OCI-M2 (cell line): ENCODE results near the gene IDNK.
A peak's percentile ranks its signal among the peaks of the same experiment; 100 is the strongest.

Experiments
- DNase-seq: peaks from one replicate; lab custom pipeline; 2025; ENCODE audit not compliant: unreplicated experiment; lab: John Stamatoyannopoulos, UW

IDNK gene

DNA sequence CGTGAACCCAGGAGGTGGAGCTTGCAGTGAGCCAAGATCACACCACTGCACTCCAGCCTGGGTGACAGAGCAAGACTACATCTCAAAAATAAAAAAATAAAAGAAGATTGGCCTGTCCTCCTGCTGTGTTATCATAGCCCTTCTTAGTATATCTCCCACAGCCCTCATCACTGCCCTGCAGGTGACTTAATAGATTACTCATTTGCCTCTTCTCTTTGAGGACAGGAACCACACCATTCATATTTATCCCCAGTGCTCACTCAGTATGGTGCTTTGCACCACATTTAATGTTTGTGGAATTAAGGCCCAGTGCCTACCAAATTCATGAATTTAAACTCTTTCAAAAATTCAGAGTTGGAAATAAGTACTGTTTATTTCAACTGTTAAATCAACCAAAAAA lies 10.3 kb downstream of the IDNK start:
- no peak for DNase-seq

DNA sequence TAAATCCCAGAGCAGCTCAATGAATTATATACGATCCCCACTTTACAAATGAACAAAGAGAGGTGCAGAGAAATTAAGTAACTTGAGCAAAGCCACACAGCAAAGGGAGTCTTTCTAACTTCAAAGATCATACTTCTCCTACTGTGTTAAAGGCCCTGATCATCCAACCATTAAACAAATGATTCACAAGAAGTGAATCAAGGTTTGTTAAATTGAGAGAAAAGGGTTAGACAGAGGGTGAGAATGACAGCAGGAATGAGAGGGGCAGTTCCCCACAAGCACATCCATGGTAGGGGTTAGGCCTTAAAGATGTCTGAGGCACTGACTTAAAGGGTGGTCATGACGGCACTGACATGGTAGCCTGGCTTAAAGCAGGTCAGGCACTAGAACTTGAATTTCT lies 10.7 kb downstream of the IDNK start:
- no peak for DNase-seq

DNA sequence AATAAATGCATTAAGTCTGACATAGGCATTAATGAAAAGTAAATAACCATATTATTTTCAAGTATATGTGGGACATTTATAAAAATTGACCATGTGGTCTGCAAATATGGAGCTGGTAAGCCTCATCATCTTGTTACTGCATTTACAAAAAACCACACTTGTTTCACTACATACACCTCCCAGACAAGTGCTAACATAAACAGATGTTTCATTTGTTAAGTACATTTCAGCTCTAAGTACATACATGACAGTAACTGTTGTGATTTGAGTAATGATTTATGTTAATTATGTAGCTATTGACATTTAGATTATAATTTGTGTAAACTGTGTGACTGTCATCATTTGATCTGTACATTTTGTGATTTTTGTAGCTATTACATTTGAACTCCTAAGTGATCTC lies 13.9 kb downstream of the IDNK start:
- DNase-seq = no peak

DNA sequence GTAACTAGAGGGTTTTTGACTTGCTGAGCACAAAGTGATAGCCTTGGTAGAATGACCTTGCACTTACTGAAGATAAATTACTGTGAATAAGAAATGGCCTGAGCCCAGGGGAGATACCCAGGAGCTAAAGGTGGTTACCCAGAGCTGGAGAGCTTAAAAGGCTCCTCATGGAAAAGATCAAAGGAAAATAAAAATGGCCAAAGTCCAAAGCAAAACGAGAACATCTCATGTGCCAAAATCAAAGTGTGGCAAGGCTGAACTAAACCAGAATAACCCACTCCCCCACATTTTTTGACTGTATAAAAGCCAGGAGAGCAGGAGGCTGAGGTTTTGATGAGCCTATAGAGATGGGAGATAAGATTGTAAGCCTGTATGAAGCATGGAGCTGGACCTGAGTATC lies 14.4 kb downstream of the IDNK start:
- DNase-seq = no peak

DNA sequence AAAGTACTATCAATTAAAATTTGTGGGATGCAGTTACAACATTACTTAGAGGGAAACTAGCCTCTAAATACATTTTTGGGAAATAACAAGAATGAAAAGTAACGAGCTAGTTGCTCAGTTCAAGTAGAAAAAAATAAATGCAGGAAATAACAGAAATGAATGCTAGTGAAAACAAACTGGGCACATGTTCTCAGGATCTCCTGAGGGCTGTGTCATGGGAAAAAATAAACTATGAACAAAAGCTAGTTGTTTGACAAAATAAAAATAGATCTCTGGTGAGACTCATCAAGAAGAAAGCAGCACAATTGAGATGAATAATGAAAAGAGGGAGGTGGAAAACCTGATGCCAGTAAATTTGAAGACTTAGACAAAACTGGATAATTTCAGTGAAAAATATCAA lies 16.3 kb downstream of the IDNK start:
- no peak for DNase-seq

DNA sequence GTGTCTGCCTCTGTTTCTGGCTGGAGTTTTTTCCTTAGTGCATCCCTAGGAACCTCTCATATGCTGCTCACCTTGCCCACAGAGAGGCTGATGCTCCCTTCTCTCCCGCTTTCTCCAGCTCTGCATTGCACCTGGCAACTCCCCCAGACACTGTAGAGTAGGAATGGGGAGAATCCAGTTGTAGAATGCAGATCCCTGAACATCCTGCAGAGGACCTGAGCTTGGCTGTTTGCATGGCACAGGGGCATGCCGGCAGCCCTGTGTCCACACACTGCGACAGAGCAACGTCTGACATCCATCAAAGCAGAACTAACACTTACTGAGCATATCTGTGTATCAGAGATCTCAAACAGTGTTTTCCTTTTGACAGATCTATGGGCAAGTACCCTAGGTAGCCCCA lies 19.9 kb downstream of the IDNK start:
- no peak for DNase-seq

DNA sequence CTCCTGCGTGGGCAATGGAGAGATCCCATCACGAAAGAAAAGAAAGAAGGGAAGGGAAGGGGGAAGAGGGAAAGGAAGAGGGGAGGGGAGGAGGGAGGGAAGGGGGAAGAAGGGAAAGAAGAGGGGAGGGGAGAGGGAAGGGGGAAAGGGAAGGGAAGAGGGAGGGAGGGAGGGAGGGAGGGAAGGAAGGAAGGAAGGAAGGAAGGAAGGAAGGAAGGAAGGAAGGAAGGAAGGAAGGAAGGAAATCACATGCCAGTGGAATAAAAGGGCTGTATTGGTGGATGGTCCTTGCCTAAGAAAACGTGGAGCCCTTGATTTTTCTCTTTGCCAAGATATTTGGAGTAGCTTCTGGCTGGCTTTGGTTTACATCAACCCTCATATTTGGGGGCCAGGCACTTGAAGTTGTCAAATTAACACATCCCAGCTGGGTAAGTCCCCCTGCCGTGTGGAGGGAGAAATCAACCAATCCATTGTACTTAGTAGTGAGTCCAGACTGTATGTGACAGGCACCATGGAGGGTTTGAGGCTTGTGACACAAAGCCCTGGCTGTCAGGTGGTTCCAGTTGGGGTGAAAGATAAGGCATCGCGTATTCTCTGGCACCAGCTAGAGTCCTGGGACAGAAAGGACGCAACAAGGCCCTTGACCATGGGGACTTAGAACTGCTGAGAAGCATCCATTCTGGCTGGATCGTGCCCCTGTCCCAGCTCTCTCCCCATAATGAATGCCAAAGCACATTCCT lies 23.7 kb downstream of the IDNK start:
- DNase-seq = no peak

DNA sequence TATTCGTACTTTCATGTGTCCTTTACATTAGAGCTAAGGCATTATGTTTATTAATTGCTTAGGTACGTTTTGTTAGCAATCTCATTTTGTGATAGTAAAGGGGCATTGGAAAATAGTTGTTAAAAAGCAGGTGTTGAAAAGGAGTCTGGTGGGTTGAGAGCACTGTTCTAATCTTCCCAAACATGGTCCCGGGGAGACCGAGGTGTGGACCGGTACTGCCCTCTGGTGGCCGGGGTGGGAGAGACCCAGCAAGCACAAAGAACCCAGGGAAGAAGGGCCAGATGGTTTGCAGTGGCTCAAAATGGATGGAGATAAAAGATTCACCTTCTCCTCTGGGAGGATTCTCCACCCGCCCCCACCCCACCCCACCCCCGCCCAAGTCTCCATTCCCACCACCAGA lies 26.1 kb downstream of the IDNK start:
- no peak for DNase-seq

DNA sequence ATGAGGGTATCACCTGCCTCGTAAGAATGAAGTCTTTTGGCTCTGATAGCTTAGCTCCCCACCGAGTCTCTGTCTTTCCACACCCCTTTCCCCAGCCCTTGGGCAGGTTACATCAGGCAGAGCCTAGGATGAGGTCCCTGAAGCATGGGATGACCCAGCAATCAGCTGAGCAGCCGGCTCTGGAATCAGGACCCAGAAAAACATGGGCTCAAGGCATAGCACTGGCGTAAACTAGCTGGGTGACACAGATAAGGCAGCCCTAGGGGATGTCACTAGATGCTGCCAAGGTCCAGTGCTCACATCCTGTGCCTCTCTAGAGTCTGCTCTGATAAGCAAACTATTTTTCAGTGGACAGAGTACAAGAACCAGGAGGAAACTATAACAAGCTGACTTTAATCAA lies 26.6 kb downstream of the IDNK start:
- peak; percentile 47 for DNase-seq

DNA sequence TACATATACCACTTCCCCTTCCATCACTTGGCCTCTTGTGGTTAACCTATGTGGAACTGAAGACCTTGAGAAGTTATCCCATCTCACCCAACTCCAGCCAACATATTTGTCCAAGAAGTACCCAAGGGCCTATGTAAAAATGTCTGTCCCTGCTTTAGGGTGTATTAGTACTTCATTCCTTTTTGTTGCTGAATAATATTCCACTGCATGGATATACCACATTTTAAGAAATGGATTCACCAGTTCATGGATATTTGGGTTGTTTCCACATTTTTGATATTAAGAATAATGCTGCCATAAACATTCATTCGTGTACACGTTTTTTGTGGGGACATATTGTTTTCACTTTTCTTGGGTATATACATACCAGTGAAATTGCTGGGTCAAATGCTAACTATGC lies 28.6 kb downstream of the IDNK start:
- DNase-seq = no peak

DNA sequence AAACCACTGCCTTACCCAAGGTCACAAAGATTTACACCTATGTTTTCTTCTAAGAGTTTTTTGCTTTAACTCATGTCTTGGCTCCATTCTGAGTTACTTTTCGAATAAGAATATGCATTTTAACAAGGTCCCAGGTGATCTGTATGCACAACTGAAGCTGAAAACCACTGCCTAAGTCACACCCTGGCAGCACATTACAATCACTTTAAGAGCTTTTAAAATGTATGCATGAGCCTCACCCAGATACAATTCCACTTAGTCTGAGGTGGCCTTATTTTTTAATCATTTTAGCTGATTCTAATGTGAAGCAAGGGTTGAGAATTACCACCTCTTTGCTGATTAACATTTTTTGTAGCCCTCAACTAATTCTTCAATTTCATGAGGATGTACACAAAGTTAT lies 29.5 kb downstream of the IDNK start:
- no peak for DNase-seq

DNA sequence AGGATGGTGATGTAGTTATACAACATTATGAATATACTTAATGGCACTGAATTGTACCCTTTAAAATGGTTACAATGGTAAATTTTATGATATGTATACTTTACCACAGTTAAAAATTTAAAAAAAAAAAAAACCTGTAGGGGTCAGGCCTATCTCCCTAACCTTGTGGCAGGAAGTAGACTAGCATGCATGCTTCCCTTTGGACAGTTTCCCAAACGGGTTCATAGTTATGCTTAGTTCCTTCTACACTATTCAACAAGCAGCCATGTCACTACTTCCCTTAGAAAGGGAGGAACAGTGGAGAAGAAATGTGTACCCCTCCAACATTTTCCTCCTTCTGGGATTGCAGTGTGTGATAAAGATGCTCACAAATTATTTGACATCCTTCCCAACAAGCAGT lies 32.5 kb downstream of the IDNK start:
- no peak for DNase-seq

DNA sequence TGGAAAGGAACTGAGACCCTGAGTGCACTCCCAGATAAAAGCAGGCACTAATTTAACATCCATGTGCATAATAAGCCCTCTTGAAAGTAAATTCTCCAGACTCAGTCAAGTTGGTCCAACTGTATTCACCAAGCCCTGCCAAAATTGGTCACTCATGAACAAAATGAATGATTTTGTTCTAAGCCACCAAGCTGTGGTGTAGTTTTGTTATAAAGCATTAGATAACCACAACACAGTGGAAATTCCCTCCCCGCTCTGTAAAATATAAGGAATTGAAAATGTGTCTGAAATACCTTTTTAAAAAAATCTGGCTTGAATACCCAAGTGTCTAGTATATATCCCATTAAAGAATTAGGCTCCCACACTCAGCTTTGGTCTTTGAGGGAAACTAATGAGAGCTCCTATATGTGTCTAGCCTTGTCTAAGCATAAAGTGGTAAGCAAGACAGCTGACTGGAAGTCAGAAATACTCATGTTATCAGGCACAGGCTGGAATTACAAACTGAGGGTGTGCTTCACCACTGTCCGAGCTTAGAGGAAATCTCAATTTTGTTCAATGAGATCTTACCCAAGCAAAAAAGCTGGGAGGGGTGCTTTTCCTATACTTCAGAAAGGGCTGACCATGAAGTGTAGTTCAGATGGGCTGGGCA lies 33.2 kb downstream of the IDNK start:
- DNase-seq = no peak

DNA sequence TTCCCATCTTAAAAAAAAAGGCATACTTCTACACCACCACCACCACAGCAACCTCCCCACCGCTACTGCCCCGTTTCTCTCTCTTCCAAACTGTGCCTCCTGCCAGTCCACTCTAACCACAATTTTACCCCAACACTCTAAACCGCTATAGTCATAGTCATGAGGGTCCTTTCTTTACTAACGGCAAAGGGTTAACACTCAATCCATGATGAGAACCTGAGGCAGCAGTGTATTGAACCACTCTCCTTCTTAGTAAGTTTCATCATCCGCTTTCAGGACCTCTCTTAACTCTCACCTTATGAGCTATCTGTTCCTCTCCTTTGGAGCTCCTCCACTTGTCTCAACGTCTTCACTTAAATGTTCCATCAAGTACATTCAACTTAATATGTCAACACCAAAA lies 34.0 kb downstream of the IDNK start:
- no peak for DNase-seq

DNA sequence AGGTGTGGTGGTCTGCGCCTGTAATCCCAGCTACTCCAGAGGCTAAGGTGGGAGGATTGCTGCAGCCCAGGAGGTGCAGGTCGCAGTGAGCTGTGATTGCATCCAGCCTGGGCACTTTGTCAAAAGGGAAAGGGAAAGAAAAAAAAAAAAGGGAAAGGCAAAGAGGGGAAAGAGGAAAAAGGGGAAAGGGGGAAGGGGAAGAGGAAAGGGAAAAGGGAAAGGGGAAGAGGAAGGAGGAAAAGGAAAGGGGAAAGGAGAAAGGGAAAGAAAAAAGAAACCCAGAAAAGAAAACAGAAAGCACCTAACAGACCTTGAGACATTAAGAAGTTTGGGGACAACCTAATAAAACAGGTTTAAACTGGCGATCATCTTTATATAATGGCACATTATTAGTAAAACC lies 40.0 kb downstream of the IDNK start:
- DNase-seq = no peak

DNA sequence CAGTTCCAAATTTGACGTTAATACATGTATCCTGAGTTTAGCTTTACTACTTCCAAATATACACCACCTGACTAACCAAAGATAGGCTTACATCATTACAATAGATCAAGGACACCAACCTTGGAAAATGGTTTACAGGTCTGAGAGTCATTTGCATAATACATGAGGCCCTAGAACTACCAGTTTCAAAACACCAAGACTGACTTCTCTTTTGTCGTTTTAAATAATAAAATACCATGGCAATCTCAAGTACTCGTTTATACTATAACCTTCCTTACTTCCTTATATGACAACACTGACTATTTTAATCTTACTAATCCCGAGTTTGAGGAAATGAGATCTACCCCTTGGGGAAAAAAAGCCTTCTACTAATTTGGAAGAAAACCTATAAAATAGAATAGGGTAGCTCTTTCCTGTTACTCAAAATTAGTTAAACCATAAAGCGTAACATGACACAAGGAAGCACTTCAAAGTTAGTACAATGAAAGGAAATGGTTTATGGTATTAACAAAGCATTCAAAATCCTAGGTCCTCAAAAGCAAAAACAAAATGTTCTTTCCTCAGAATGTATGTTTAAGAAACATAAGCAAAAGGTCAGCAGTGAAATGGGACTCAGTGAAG lies 42.7 kb downstream of the IDNK start:
- DNase-seq = no peak

DNA sequence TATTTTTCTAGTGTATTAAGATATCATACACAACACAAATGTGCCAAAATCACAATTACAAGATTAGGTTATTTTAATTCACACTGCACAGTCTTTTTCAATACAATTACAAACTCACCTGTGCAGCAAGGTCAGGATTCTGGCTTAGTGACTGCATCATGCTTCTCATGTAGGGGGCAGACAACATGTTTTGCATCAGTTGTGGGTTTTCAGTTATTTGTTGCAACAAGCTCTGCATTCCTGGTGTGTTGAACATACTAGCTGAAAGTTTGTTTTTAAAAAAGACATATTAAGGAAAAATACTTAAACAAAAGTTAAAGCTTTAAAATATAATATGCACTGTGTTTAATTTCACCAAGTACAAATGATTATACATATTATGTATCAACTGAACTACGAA lies 46.1 kb downstream of the IDNK start:
- DNase-seq = no peak

DNA sequence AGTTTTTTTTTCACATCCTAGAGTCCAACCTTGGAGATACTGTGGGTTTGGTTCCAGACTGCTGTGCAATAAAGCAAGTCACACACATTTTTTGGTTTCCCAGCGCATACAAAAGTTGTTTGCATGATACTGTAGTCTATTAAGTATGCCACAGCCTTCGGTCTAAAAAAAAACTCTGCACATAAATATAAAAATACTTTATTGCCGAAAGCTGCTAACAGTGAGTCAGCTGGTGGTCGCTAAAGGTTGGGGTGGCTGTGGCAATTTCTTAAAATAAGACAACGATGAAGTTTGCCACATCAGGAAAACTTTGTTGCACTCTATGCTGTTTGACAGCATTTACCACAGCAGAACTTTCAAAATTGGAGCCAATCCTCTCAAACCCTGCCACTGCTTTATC lies 47.4 kb downstream of the IDNK start:
- no peak for DNase-seq

DNA sequence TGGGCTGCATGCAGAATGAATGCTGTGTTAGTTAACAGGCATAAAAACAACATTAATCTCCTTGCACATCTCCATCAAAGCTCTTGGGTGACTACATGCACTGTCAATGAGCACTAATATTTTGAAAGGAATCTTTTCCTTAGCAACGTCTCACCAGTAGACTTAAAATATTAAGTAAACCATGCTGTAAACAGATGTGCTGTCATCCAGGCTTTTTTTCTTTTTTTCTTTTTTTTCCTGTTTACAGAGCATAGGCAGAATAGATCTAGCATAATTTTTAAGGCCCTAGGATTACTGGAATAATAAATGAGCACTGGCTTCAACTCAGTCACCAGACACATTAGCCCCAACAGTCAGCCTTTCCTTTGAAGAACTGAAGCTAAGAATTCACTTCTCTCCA lies 48.5 kb downstream of the IDNK start:
- no peak for DNase-seq

DNA sequence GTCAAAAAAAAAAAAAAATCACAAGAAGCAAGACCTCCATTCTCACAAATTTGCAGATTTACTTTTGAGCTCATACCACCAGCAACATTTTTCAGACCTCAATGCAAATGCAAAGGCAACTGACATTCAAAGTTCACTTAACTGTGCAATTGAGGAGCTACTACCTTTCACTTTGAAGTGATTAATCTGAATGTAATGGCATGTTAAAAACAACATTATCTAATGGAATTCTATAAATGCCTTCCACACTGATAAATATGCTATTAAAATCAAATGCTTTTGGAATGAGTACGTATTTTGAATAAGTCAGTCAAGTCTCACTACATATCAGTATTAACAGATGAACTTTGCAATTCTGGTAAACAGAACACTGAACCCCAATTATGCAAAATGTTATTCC lies 52.5 kb downstream of the IDNK start:
- DNase-seq = no peak

DNA sequence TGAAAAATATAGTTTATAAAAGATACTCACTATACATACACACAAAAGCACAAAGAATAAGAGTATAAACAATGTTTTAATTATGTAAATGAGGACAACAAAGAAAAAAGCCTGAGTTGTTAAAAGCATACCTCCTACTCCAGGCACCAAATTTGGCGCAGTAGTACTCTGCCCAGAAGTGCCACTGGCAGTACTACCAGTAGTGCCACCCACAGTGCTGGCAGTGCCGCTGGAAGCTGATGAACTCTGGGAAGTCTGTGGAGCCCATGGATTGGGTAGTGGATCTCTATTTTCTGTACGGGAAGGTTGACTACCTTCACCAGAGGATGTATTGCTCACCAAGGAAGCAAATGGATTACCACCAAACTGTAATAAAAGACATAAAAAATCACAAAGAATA lies 54.7 kb downstream of the IDNK start:
- no peak for DNase-seq

DNA sequence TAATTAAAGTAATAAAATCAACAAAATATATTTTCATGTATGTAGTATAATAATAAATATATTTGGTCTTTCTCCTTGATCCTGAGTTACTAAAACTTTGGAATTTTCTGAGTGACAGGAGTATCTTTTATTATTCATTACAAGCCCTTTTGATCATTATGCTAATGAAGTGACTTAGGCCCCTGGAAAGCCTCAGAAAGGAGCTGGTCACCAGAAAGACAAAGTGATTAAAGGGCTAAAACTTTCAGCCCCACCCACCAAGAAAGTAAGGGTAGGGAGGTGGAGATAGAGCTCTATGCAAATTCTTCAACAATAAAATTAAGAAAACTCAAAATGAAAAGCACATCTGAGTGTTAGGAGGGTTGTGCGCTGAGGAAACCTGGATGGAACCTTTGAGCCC lies 57.3 kb downstream of the IDNK start:
- no peak for DNase-seq

DNA sequence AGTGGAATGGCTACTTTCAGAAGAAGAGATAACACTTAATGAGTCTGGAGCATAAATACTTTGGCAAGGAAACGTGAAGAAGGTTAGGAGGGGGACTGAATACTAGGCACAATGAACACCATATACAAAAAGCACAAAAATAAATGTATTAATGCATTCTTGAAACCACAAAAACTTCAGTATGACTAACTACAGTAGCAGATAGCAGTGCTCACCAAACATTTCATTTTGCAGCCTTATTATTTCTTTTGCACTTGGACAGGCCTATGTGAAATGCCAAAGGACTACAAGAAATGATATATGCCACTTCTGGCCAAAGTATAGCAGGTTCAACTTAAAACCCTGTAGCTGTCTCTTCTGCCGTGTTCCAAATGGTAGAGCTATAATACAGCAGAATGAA lies 58.5 kb downstream of the IDNK start:
- DNase-seq = no peak
